Osteocyte (in vitro differentiated cells): ENCODE data around the gene SLC16A12. TPM values are rescaled to one million over a fixed set of nuclear protein-coding genes. Genes with fewer than 3 reads are reported as not detected.

Experiments
- DNase-seq: peaks from one replicate; pipeline ENCODE4 v3.0.0; 2021; ENCODE audit warnings: mixed read lengths; ENCODE audit not compliant: unreplicated experiment; ENCODE audit errors: extremely low spot score
- H3K27ac Mint-ChIP-seq: one replicate; pipeline ENCODE4 v1.8.0; 2021; ENCODE audit warnings: mild to moderate bottlenecking, mixed read lengths; ENCODE audit not compliant: unreplicated experiment
- H3K27me3 Mint-ChIP-seq: one replicate; pipeline ENCODE4 v1.8.0; 2021; ENCODE audit warnings: mixed read lengths; ENCODE audit not compliant: unreplicated experiment
- H3K36me3 Mint-ChIP-seq: one replicate; pipeline ENCODE4 v1.8.0; 2021; ENCODE audit warnings: mixed read lengths; ENCODE audit not compliant: unreplicated experiment
- H3K4me1 Mint-ChIP-seq: one replicate; pipeline ENCODE4 v1.8.0; 2021; ENCODE audit warnings: mixed read lengths; ENCODE audit not compliant: unreplicated experiment
- H3K4me3 Mint-ChIP-seq: one replicate; pipeline ENCODE4 v1.8.0; 2021; ENCODE audit warnings: mild to moderate bottlenecking, moderate library complexity, mixed read lengths; ENCODE audit not compliant: unreplicated experiment
- H3K9me3 Mint-ChIP-seq: one replicate; pipeline ENCODE4 v1.8.0; 2021; ENCODE audit warnings: mixed read lengths; ENCODE audit not compliant: unreplicated experiment
- CTCF ChIP-seq: fragments of 200-600 bp; sonication (generic); IDR thresholded peaks from 2 replicates; pipeline ENCODE4 v1.5.0; 2021; ENCODE audit warnings: antibody characterized with exemption, mild to moderate bottlenecking, moderate library complexity
- total RNA-seq: library from RNA; stranded (reverse); gene quantifications from 2 replicates; pipeline ENCODE4 v1.2.1, GENCODE V29; 2021

SLC16A12 gene
- total RNA-seq, 1 donor from 2014 or later = 8.4 TPM

GRCh38 chr10:89521368-89521767, 14.0 kb downstream of the SLC16A12 start:
- peaks cover 45% of the 10 kb centered on the region for H3K4me1 Mint-ChIP-seq
- DNase-seq = no peak
- no peak overlapping the region for H3K4me3 Mint-ChIP-seq
- no peaks in the 10 kb centered on the region for H3K27me3 Mint-ChIP-seq
- no peak overlapping the region for H3K27ac Mint-ChIP-seq
- H3K9me3 Mint-ChIP-seq = no peaks in the 10 kb centered on the region
- no peak for TF ChIP-seq CTCF
- no peaks in the 10 kb centered on the region for H3K36me3 Mint-ChIP-seq

- Mint-ChIP-seq H3K27ac (no peak overlapping the region), H3K36me3 (no peaks in the 10 kb centered on the region), H3K4me1 (peaks cover 49% of the 10 kb centered on the region), H3K27me3 (no peaks in the 10 kb centered on the region), H3K9me3 (no peaks in the 10 kb centered on the region), H3K4me3 (no peak overlapping the region)
- no peak for TF ChIP-seq CTCF
- no peak for DNase-seq
Measured at GRCh38 chr10:89520706-89521105, 14.7 kb downstream of the SLC16A12 start.

- no peaks in the 10 kb centered on the region for H3K27me3 Mint-ChIP-seq
- H3K4me3 Mint-ChIP-seq = peak overlapping the region; percentile 7
- no peaks in the 10 kb centered on the region for H3K9me3 Mint-ChIP-seq
- peaks cover 61% of the 10 kb centered on the region for H3K4me1 Mint-ChIP-seq
- no peak overlapping the region for H3K27ac Mint-ChIP-seq
- TF ChIP-seq CTCF = no peak
- DNase-seq = no peak
- no peaks in the 10 kb centered on the region for H3K36me3 Mint-ChIP-seq
Measured at GRCh38 chr10:89518876-89519842, 16.2 kb downstream of the SLC16A12 start.

- DNase-seq = no peak
- Mint-ChIP-seq H3K4me1 (peaks cover 63% of the 10 kb centered on the region), H3K36me3 (no peaks in the 10 kb centered on the region), H3K27ac (no peak overlapping the region), H3K27me3 (no peaks in the 10 kb centered on the region), H3K4me3 (no peak overlapping the region), H3K9me3 (no peaks in the 10 kb centered on the region)
- TF ChIP-seq CTCF = no peak
Measured at GRCh38 chr10:89518108-89518507, 17.3 kb downstream of the SLC16A12 start.

GRCh38 chr10:89516149-89516832, 19.1 kb downstream of the SLC16A12 start:
- TF ChIP-seq CTCF = no peak
- Mint-ChIP-seq H3K4me3 (no peak overlapping the region), H3K27me3 (no peaks in the 10 kb centered on the region), H3K27ac (no peak overlapping the region), H3K9me3 (no peaks in the 10 kb centered on the region), H3K36me3 (peaks cover 2% of the 10 kb centered on the region), H3K4me1 (peaks cover 69% of the 10 kb centered on the region)
- no peak for DNase-seq
